ENCODE results near the gene CD68. TPM values are rescaled to one million over a fixed set of nuclear protein-coding genes. Genes with fewer than 3 reads are reported as not detected.

CD68 gene
- polyA plus RNA-seq, 1 experiment = 93.2 TPM

DNA sequence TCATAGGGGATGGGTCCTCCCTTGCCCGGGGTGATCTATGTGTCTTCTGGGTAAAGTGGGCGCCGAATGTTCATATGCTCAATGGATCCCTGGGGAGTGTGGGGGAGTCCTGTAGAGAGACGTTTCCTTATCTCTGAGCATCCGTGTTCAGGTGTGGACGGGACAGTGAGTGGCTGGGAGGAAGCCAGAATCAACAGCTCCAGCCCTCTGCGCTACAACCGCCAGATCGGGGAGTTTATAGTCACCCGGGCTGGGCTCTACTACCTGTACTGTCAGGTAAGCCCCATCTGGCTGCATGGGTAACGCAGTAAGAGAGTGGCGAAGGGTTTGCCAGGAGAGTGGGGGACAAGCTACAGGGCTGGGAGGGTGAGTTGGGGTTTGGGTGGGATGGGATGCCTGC, 22.8 kb upstream of the CD68 start:
- ChIA-PET CTCF (interaction anchor here (2.6 kb wide), 2 partner anchors 33 to 42 kb away, joined by 11 to 20 read pairs; partner anchors contain the start of gene SOX15), POLR2A (no interaction called here)
- H3K27me3 ChIP-seq (ENCODE audit: control insufficient read depth, insufficient read depth, low read length) = no peaks in the 10 kb centered on the region
- H3K4me3 ChIP-seq (ENCODE audit: low read depth, low read length) = no peak overlapping the region
- TF ChIP-seq, protein P1, sequence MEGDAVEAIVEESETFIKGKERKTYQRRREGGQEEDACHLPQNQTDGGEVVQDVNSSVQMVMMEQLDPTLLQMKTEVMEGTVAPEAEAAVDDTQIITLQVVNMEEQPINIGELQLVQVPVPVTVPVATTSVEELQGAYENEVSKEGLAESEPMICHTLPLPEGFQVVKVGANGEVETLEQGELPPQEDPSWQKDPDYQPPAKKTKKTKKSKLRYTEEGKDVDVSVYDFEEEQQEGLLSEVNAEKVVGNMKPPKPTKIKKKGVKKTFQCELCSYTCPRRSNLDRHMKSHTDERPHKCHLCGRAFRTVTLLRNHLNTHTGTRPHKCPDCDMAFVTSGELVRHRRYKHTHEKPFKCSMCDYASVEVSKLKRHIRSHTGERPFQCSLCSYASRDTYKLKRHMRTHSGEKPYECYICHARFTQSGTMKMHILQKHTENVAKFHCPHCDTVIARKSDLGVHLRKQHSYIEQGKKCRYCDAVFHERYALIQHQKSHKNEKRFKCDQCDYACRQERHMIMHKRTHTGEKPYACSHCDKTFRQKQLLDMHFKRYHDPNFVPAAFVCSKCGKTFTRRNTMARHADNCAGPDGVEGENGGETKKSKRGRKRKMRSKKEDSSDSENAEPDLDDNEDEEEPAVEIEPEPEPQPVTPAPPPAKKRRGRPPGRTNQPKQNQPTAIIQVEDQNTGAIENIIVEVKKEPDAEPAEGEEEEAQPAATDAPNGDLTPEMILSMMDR (IDR thresholded peaks at IDR 0.05; ENCODE audit: insufficient read depth, low read depth, low read length) = no peak
- DNase-seq (ENCODE audit: low read depth) = no peak
- H3K36me3 ChIP-seq (ENCODE audit: control insufficient read depth, insufficient read depth, low read length) = no peaks in the 10 kb centered on the region; the same call in 1 of the 2 replicates

DNA sequence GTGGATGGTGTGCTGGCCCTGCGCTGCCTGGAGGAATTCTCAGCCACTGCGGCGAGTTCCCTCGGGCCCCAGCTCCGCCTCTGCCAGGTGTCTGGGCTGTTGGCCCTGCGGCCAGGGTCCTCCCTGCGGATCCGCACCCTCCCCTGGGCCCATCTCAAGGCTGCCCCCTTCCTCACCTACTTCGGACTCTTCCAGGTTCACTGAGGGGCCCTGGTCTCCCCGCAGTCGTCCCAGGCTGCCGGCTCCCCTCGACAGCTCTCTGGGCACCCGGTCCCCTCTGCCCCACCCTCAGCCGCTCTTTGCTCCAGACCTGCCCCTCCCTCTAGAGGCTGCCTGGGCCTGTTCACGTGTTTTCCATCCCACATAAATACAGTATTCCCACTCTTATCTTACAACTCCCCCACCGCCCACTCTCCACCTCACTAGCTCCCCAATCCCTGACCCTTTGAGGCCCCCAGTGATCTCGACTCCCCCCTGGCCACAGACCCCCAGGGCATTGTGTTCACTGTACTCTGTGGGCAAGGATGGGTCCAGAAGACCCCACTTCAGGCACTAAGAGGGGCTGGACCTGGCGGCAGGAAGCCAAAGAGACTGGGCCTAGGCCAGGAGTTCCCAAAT, 22.2 kb upstream of the CD68 start:
- no peak overlapping the region for H3K4me3 ChIP-seq (ENCODE audit: low read depth, low read length)
- DNase-seq (ENCODE audit: low read depth) = no peak
- TF ChIP-seq, protein P1 (IDR thresholded peaks at IDR 0.05; ENCODE audit: insufficient read depth, low read depth, low read length) = no peak
- POLR2A ChIA-PET = no interaction called here
- H3K27me3 ChIP-seq (ENCODE audit: control insufficient read depth, insufficient read depth, low read length) = no peaks in the 10 kb centered on the region
- CTCF ChIA-PET = interaction anchor here (1.0 to 2.6 kb wide), 5 partner anchors 32 to 512 kb away, joined by 3 to 20 read pairs (median 9); partner anchors contain the start of gene SOX15
- no peaks in the 10 kb centered on the region; the same call in 1 of the 2 replicates for H3K36me3 ChIP-seq (ENCODE audit: control insufficient read depth, insufficient read depth, low read length)

DNA sequence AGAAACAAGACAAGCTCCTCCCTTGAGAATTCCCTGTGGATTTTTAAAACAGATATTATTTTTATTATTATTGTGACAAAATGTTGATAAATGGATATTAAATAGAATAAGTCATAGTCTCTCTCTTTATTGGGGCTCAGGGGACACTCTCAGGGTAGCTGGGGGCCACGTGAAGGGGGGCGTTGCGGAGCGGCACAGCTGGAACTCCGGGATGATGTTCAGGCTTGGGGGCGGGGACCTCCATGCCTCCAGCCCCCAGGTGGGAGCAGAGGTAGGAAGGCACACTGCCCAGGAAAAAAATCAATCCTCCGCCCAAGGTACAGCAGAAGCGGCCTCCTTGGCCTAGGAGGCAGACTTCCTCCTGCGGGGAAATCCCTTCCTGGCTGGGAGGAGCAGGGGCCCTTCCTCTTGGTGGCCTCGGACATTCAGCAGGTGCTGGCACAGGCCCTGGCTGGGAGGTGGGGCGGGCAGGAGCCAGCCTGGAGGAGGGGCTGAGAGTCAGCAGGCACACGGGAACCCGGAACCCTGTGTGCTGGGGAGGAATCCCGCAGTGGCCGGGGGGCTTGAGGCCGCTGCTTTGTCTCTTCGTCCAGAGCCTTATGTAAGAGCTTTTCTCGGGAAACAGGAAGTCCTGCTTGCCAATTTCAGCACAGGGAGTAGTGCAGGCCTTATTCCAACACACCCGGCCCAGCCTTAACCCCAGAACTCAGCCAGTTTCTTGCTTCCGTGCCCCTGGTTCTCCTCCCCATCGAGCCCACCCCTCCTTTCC, 21.5 kb upstream of the CD68 start:
- no peak overlapping the region for H3K4me3 ChIP-seq (ENCODE audit: low read depth, low read length)
- no peaks in the 10 kb centered on the region; the same call in 1 of the 2 replicates for H3K36me3 ChIP-seq (ENCODE audit: control insufficient read depth, insufficient read depth, low read length)
- CTCF ChIA-PET = interaction anchor here (0.5 to 2.6 kb wide), 8 partner anchors 11 to 512 kb away, joined by 3 to 20 read pairs (median 3); partner anchors contain the start of gene SOX15
- TF ChIP-seq, protein P1 (IDR thresholded peaks at IDR 0.05; ENCODE audit: insufficient read depth, low read depth, low read length) = no peak
- POLR2A ChIA-PET = interaction anchor here (0.6 kb wide), 1 partner anchor 565 kb away, joined by 3 read pairs; no protein-coding TSS in a partner anchor
- no peaks in the 10 kb centered on the region for H3K27me3 ChIP-seq (ENCODE audit: control insufficient read depth, insufficient read depth, low read length)
- DNase-seq (ENCODE audit: low read depth) = no peak

DNA sequence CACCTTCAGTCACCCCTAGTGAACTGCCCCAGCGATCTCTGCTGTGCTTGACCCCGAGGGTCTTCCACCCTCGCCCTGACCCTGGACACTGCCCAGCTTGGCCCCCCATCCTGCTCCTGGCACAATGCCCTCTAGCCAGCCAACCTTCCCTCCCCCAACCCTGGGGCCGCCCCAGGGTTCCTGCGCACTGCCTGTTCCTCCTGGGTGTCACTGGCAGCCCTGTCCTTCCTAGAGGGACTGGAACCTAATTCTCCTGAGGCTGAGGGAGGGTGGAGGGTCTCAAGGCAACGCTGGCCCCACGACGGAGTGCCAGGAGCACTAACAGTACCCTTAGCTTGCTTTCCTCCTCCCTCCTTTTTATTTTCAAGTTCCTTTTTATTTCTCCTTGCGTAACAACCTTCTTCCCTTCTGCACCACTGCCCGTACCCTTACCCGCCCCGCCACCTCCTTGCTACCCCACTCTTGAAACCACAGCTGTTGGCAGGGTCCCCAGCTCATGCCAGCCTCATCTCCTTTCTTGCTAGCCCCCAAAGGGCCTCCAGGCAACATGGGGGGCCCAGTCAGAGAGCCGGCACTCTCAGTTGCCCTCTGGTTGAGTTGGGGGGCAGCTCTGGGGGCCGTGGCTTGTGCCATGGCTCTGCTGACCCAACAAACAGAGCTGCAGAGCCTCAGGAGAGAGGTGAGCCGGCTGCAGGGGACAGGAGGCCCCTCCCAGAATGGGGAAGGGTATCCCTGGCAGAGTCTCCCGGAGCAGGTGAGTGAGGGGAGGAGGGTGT, 20.7 kb upstream of the CD68 start, which contains the start of gene TNFSF13:
TSS of gene TNFSF13 (plus strand) at position 207 of the 776 bp plus-strand sequence. CDS start at position 497, 290 bp downstream.
- TF ChIP-seq, protein P1 (IDR thresholded peaks at IDR 0.05; ENCODE audit: insufficient read depth, low read depth, low read length) = no peak
- peaks cover 2% of the 10 kb centered on the region for H3K36me3 ChIP-seq (ENCODE audit: control insufficient read depth, insufficient read depth, low read length)
- POLR2A ChIA-PET = no interaction called here
- CTCF ChIA-PET = interaction anchor here (0.7 to 3.7 kb wide), 7 partner anchors 11 to 122 kb away, joined by 3 to 95 read pairs (median 9); partner anchors contain the start of gene SOX15
- H3K27me3 ChIP-seq (ENCODE audit: control insufficient read depth, insufficient read depth, low read length) = no peaks in the 10 kb centered on the region
- no peak for DNase-seq (ENCODE audit: low read depth)
- H3K4me3 ChIP-seq (ENCODE audit: low read depth, low read length) = no peak within 1 kb of the TSS

Measured in BJ (cell line).